Left hindlimb (tissue), 1 donor: ENCODE measurements around the gene PTGR3.
A peak's percentile ranks its signal among the peaks of the same experiment; 100 is the strongest.

Experiments
- DNase-seq: peaks from one replicate; pipeline ENCODE4 v3.0.0-alpha.2; 2018

The PTGR3 gene

GRCh38 chr18:75209129-75209950, at the start of gene PTGR3:
Gene PTGR3 (minus strand): TSS chr18:75209139. CDS start chr18:75209058, 81 bp downstream.
- DNase-seq, result peak; percentile 93

- no peak for DNase-seq
Measured at GRCh38 chr18:75257605-75258004, 48.7 kb upstream of the PTGR3 start.

- no peak for DNase-seq
Measured at GRCh38 chr18:75256376-75256775, 47.4 kb upstream of the PTGR3 start.

- no peak for DNase-seq
Measured at GRCh38 chr18:75255094-75255493, 46.2 kb upstream of the PTGR3 start.

GRCh38 chr18:75253784-75254183, 44.8 kb upstream of the PTGR3 start:
- no peak for DNase-seq

GRCh38 chr18:75253043-75253442, 44.1 kb upstream of the PTGR3 start:
- no peak for DNase-seq

GRCh38 chr18:75252136-75252535, 43.2 kb upstream of the PTGR3 start:
- DNase-seq, result no peak

- no peak for DNase-seq
Measured at GRCh38 chr18:75251466-75251865, 42.5 kb upstream of the PTGR3 start.

GRCh38 chr18:75250471-75250821, 41.5 kb upstream of the PTGR3 start:
- no peak for DNase-seq

GRCh38 chr18:75249672-75250470, 40.9 kb upstream of the PTGR3 start:
- DNase-seq, result no peak

GRCh38 chr18:75249175-75249518, 40.2 kb upstream of the PTGR3 start:
- no peak for DNase-seq

- DNase-seq, result no peak
Measured at GRCh38 chr18:75248426-75249174, 39.7 kb upstream of the PTGR3 start.

- no peak for DNase-seq
Measured at GRCh38 chr18:75247611-75248421, 38.9 kb upstream of the PTGR3 start.

GRCh38 chr18:75246721-75247610, 38.0 kb upstream of the PTGR3 start:
- no peak for DNase-seq

- no peak for DNase-seq
Measured at GRCh38 chr18:75244351-75245313, 35.7 kb upstream of the PTGR3 start.

- no peak for DNase-seq
Measured at GRCh38 chr18:75241705-75242104, 32.8 kb upstream of the PTGR3 start.

GRCh38 chr18:75240433-75240832, 31.5 kb upstream of the PTGR3 start:
- DNase-seq, result no peak

- no peak for DNase-seq
Measured at GRCh38 chr18:75238786-75239185, 29.8 kb upstream of the PTGR3 start.

GRCh38 chr18:75238100-75238499, 29.2 kb upstream of the PTGR3 start:
- no peak for DNase-seq

GRCh38 chr18:75235896-75236295, 27.0 kb upstream of the PTGR3 start:
- no peak for DNase-seq
